Spleen (tissue), 7 donors: Measurements from ENCODE around the gene PALD1.

Experiments
- CTCF ChIP-seq, 11 experiments: fragments of 200-600 bp in 7 of 11; fragments of 450-650 bp in 4 of 11; sonication (generic) in 4 of 11; IDR thresholded peaks in 8 of 11; conservative IDR thresholded peaks in 3 of 11; 1 replicate in 7 of 11; 2 replicates in 4 of 11; pipeline versions ENCODE4 v1.4.0 to v1.8.0; 2016 to 2021; ENCODE audit warnings: antibody characterized with exemption in 11 of 11, inconsistent platforms in 4 of 11, mild to moderate bottlenecking in 1 of 11
- POLR2AphosphoS5 ChIP-seq, 3 donors: sonication (generic); formaldehyde crosslinking; IDR thresholded peaks; one replicate each; pipeline ENCODE4 v1.5.1; 2017; ENCODE audit warnings: antibody characterized with exemption in 3 of 3
- donor health status: DM: no; HTN: no; CAD: no; lungs with moderate emphysema.
- donor health status: DM: no; HTN: no; CAD: no.
- donor health status: DM: no; HTN: no; CAD: no.

- TF ChIP-seq CTCF (IDR thresholded peaks at IDR 0.05 in 8 of 11, conservative IDR thresholded peaks at IDR 0.05 in 3 of 11) (no peak), POLR2AphosphoS5 (IDR thresholded peaks at IDR 0.05) (no peak)
Measured at GRCh38 chr10:70534281-70534680, 55.7 kb downstream of the PALD1 start.
